ENCODE results near the gene XPO6. TPM values are rescaled to one million over a fixed set of nuclear protein-coding genes. Genes with fewer than 3 reads are reported as not detected.

XPO6 gene, protein sequence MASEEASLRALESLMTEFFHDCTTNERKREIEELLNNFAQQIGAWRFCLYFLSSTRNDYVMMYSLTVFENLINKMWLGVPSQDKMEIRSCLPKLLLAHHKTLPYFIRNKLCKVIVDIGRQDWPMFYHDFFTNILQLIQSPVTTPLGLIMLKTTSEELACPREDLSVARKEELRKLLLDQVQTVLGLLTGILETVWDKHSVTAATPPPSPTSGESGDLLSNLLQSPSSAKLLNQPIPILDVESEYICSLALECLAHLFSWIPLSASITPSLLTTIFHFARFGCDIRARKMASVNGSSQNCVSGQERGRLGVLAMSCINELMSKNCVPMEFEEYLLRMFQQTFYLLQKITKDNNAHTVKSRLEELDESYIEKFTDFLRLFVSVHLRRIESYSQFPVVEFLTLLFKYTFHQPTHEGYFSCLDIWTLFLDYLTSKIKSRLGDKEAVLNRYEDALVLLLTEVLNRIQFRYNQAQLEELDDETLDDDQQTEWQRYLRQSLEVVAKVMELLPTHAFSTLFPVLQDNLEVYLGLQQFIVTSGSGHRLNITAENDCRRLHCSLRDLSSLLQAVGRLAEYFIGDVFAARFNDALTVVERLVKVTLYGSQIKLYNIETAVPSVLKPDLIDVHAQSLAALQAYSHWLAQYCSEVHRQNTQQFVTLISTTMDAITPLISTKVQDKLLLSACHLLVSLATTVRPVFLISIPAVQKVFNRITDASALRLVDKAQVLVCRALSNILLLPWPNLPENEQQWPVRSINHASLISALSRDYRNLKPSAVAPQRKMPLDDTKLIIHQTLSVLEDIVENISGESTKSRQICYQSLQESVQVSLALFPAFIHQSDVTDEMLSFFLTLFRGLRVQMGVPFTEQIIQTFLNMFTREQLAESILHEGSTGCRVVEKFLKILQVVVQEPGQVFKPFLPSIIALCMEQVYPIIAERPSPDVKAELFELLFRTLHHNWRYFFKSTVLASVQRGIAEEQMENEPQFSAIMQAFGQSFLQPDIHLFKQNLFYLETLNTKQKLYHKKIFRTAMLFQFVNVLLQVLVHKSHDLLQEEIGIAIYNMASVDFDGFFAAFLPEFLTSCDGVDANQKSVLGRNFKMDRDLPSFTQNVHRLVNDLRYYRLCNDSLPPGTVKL
- 74.0 and 80.0 TPM in 2 replicates for total RNA-seq

GRCh38 chr16:28211758-28212531 lies at the start of gene XPO6:
Gene XPO6 (minus strand): TSS chr16:28211965. CDS start chr16:28211368, 597 bp downstream.

GRCh38 chr16:28063591-28064061 lies 148.1 kb downstream of the XPO6 start, which contains the start of gene GSG1L:
Gene GSG1L (minus strand): TSS chr16:28063714. CDS start chr16:28063424, 290 bp downstream.

Other genes with a start within 250 kb of the XPO6 start
- under 0.01 TPM in 2 replicates for gene GSG1L, start 148.3 kb downstream of the XPO6 start, total RNA-seq
- gene SBK1, start 80.6 kb upstream of the XPO6 start, total RNA-seq = not detected in 2 replicates
- gene NPIPB6, start 151.5 kb upstream of the XPO6 start, total RNA-seq = 0.57 TPM in 1 of 2 replicates, not detected in the other
- gene EIF3CL, start 191.9 kb upstream of the XPO6 start, total RNA-seq = 55.9 and 81.2 TPM in 2 replicates

Data from smooth muscle cell of bladder (primary cell).